HUES64 (cell line): ENCODE measurements around the gene LLGL2.

Source experiments
- H3K27ac ChIP-seq: 2 replicates; pipeline ENCODE4 v1.7.0; 2013; ENCODE audit warnings: low read depth, low read length, inconsistent platforms
- H3K27me3 ChIP-seq: 2 replicates; pipeline ENCODE4 v1.6.1; 2013; ENCODE audit warnings: mild to moderate bottlenecking, low read length; ENCODE audit not compliant: insufficient read depth
- H3K36me3 ChIP-seq: 2 replicates; pipeline ENCODE4 v1.6.1; 2013; ENCODE audit warnings: mild to moderate bottlenecking, low read length; ENCODE audit not compliant: insufficient read depth
- H3K4me1 ChIP-seq: 2 replicates; pipeline ENCODE4 v1.6.1; 2013; ENCODE audit warnings: mild to moderate bottlenecking, low read length, moderate library complexity; ENCODE audit not compliant: insufficient read depth
- H3K4me3 ChIP-seq: 2 replicates; pipeline ENCODE4 v1.5.1; 2013; ENCODE audit warnings: mild to moderate bottlenecking, low read length, moderate library complexity
- H3K9ac ChIP-seq: 2 replicates; pipeline ENCODE4 v1.6.1; 2013; ENCODE audit warnings: mild to moderate bottlenecking, low read depth, low read length
- H3K9me3 ChIP-seq: 2 replicates; pipeline ENCODE4 v1.6.1; 2013; ENCODE audit warnings: low read depth, low read length; ENCODE audit not compliant: insufficient read depth
- WGBS: fragments of 150-250, 120-280 bp; methylation state at CpG from one replicate; pipeline ENCODE4 v1.1.7; 2013; ENCODE audit warnings: missing lambda C conversion rate; 5-methylcytosine and 5-hydroxymethylcytosine counted together

The LLGL2 gene

GRCh38 chr17:75568412-75569255 is 43.1 kb downstream of the LLGL2 start:
- Histone ChIP-seq H3K27me3 (no peaks in the 10 kb centered on the region), H3K4me1 (no peaks in the 10 kb centered on the region), H3K36me3 (peaks cover 8% of the 10 kb centered on the region; the same call in 1 of the 2 replicates), H3K4me3 (no peak overlapping the region), H3K9me3 (no peaks in the 10 kb centered on the region), H3K27ac (no peak overlapping the region), H3K9ac (no peak overlapping the region)
- WGBS, result 94% methylated on average over 31 of the region's 31 CpGs

GRCh38 chr17:75570034-75570676 is 44.7 kb downstream of the LLGL2 start:
- WGBS, result 93% methylated on average over 35 of the region's 35 CpGs
- no peaks in the 10 kb centered on the region for H3K27me3 ChIP-seq
- H3K4me1 ChIP-seq, result no peaks in the 10 kb centered on the region
- H3K27ac ChIP-seq, result no peak overlapping the region
- no peak overlapping the region for H3K4me3 ChIP-seq
- H3K36me3 ChIP-seq, result 0 out of 2 replicates have a peak, but pooled peaks cover 4% of the 10 kb centered on the region
- H3K9me3 ChIP-seq, result no peaks in the 10 kb centered on the region
- H3K9ac ChIP-seq, result no peak overlapping the region

GRCh38 chr17:75570772-75571171 is 45.3 kb downstream of the LLGL2 start:
- Histone ChIP-seq H3K27ac (no peak overlapping the region), H3K27me3 (no peaks in the 10 kb centered on the region), H3K4me3 (no peak overlapping the region), H3K9me3 (no peaks in the 10 kb centered on the region), H3K9ac (no peak overlapping the region), H3K4me1 (no peaks in the 10 kb centered on the region), H3K36me3 (0 out of 2 replicates have a peak, but pooled peaks cover 2% of the 10 kb centered on the region)
- 95% methylated on average over 11 of the region's 11 CpGs for WGBS

GRCh38 chr17:75571197-75571884 is 45.8 kb downstream of the LLGL2 start:
- Histone ChIP-seq H3K36me3 (0 out of 2 replicates have a peak, but pooled peaks cover 2% of the 10 kb centered on the region), H3K9ac (no peak overlapping the region), H3K4me1 (no peaks in the 10 kb centered on the region), H3K4me3 (no peak overlapping the region), H3K27ac (no peak overlapping the region), H3K9me3 (no peaks in the 10 kb centered on the region), H3K27me3 (no peaks in the 10 kb centered on the region)
- 94% methylated on average over 15 of the region's 15 CpGs for WGBS

GRCh38 chr17:75571885-75572215 is 46.4 kb downstream of the LLGL2 start:
- Histone ChIP-seq H3K4me3 (no peak overlapping the region), H3K9ac (no peak overlapping the region), H3K4me1 (no peaks in the 10 kb centered on the region), H3K27me3 (no peaks in the 10 kb centered on the region), H3K36me3 (0 out of 2 replicates have a peak, but pooled peaks cover 2% of the 10 kb centered on the region), H3K9me3 (no peaks in the 10 kb centered on the region), H3K27ac (no peak overlapping the region)
- WGBS, result 93% methylated on average over 16 of the region's 16 CpGs

GRCh38 chr17:75572713-75573539 is 47.4 kb downstream of the LLGL2 start:
- Histone ChIP-seq H3K4me3 (no peak overlapping the region), H3K4me1 (no peaks in the 10 kb centered on the region), H3K36me3 (0 out of 2 replicates have a peak, but pooled peaks cover 2% of the 10 kb centered on the region), H3K27me3 (no peaks in the 10 kb centered on the region), H3K27ac (no peak overlapping the region), H3K9ac (no peak overlapping the region), H3K9me3 (no peaks in the 10 kb centered on the region)
- 95% methylated on average over 39 of the region's 39 CpGs for WGBS

- 91% methylated on average over 16 of the region's 16 CpGs for WGBS
- H3K4me1 ChIP-seq, result no peaks in the 10 kb centered on the region
- H3K27ac ChIP-seq, result no peak overlapping the region
These were observed 48.1 kb downstream of the LLGL2 start for GRCh38 chr17:75573540-75573957.

GRCh38 chr17:75573994-75574393 is 48.5 kb downstream of the LLGL2 start:
- no peak overlapping the region for H3K27ac ChIP-seq
- H3K9me3 ChIP-seq, result no peaks in the 10 kb centered on the region
- H3K27me3 ChIP-seq, result no peaks in the 10 kb centered on the region
- no peak overlapping the region for H3K4me3 ChIP-seq
- H3K4me1 ChIP-seq, result no peaks in the 10 kb centered on the region
- H3K36me3 ChIP-seq, result 0 out of 2 replicates have a peak, but pooled peaks cover 2% of the 10 kb centered on the region
- WGBS, result 95% methylated on average over 13 of the region's 13 CpGs
- H3K9ac ChIP-seq, result no peak overlapping the region

More at GRCh38 chr17:75573540-75573957, 48.1 kb downstream of the LLGL2 start:
- no peak overlapping the region for H3K4me3 ChIP-seq
- no peak overlapping the region for H3K9ac ChIP-seq
- 0 out of 2 replicates have a peak, but pooled peaks cover 2% of the 10 kb centered on the region for H3K36me3 ChIP-seq
- H3K9me3 ChIP-seq, result no peaks in the 10 kb centered on the region
- no peaks in the 10 kb centered on the region for H3K27me3 ChIP-seq

- Histone ChIP-seq H3K4me1 (no peaks in the 10 kb centered on the region), H3K9me3 (no peaks in the 10 kb centered on the region), H3K9ac (no peak overlapping the region), H3K27ac (no peak overlapping the region), H3K4me3 (no peak overlapping the region), H3K27me3 (no peaks in the 10 kb centered on the region), H3K36me3 (0 out of 2 replicates have a peak, but pooled peaks cover 2% of the 10 kb centered on the region)
- WGBS, result 91% methylated on average over 29 of the region's 29 CpGs
These were observed 49.0 kb downstream of the LLGL2 start for GRCh38 chr17:75574404-75575036.

- Histone ChIP-seq H3K9me3 (no peaks in the 10 kb centered on the region), H3K27ac (no peak overlapping the region), H3K4me1 (no peaks in the 10 kb centered on the region), H3K27me3 (no peaks in the 10 kb centered on the region), H3K36me3 (0 out of 2 replicates have a peak, but pooled peaks cover 2% of the 10 kb centered on the region), H3K4me3 (no peak overlapping the region), H3K9ac (no peak overlapping the region)
- WGBS, result 91% methylated on average over 10 of the region's 10 CpGs
These were observed 49.7 kb downstream of the LLGL2 start for GRCh38 chr17:75575197-75575596.
